GM10847 (cell line): ENCODE results near the gene SKOR1.

Experiments
- POLR2A ChIP-seq: IDR thresholded peaks from 2 replicates; pipeline ENCODE4 v1.6.1; 2011; ENCODE audit not compliant: insufficient read length; ENCODE audit errors: extremely low read depth

The SKOR1 gene

DNA sequence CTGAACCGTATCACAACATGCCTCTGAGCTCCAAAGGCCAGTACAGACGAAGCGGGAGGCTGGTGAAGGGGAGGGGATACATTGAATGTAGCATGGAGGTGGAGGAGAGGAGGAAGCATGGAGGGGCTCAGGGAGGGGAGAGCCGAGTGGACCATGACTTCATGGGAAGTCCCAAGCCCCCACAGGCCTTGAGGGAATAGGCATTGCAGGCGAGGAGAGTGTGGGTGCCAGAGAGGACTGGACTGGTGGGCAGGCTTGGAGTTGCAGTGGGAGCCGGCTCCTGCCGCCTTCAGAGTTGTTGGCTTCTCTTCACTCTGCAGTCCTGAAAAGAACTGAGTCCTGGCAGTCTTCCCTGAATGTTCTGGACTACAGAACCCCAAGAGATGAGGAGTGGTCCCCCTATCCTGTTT lies 17.8 kb downstream of the SKOR1 start:
- TF ChIP-seq POLR2A, result no peak

- no peak for TF ChIP-seq POLR2A
Measured at GRCh38 chr15:67843571-67844387, 18.5 kb downstream of the SKOR1 start.

DNA sequence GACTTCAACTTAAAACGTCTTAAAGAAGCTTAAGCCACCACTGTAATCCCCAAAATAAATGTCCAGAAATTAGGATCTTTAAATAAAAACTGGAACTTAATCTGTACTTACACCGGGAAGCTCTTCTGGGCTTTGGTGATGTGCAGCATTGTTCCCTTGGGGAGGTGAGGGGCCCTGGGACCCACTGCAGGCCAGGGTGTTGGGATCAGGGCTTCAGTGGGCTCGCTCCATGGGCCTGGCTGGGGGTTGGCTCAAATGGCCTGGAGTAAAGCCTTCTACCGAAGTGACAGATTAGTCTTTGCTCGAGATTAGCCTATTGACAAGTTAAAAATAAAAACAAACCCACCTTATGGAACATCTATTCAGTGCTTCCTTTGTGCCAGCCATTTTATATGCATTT lies 20.7 kb downstream of the SKOR1 start:
- no peak for TF ChIP-seq POLR2A

DNA sequence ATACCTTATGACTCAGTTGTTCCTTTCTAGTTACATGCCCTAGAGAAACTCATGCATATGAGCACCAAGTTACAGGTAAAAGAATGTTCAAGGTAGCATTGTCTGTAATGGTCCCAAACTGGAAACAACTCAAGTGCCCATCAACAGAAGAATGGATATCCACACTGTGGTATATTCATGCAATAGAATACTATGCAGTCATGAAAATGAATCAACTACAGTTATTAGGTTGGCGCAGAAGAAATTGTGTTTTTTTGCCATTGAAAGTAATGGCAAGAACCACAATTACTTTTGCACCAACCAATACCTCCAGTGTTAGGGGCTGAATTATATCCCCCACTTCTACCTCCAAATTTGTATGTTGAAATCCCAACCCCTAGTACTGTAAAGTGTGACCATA lies 24.2 kb downstream of the SKOR1 start:
- no peak for TF ChIP-seq POLR2A

GRCh38 chr15:67850336-67850735 lies 25.0 kb downstream of the SKOR1 start:
- no peak for TF ChIP-seq POLR2A

GRCh38 chr15:67850994-67851571 lies 25.8 kb downstream of the SKOR1 start:
- TF ChIP-seq POLR2A, result no peak

- no peak for TF ChIP-seq POLR2A
Measured at GRCh38 chr15:67852418-67852817, 27.1 kb downstream of the SKOR1 start.

GRCh38 chr15:67853454-67853853 lies 28.1 kb downstream of the SKOR1 start:
- no peak for TF ChIP-seq POLR2A

GRCh38 chr15:67854358-67854757 lies 29.0 kb downstream of the SKOR1 start:
- no peak for TF ChIP-seq POLR2A

GRCh38 chr15:67855842-67856241 lies 30.5 kb downstream of the SKOR1 start:
- TF ChIP-seq POLR2A, result no peak

DNA sequence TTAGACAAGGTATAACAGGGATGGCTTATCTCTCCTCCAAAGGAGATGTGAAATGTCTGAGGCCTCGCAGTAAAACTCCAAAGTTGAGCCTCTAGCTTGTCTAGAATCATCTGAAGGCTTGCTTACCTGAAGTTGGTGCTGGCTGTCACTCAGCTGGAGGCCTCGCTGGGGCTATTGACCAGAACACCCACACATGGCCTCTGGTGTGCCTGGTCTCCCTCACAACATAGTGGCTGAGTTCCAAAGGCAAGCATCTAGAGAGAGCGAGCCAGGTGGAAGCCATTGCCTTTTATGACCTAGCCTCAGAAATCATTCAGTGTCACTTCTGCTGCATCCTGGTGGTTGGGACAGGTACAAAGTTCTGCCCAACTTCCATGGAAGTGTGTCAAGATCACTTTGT lies 31.9 kb downstream of the SKOR1 start:
- TF ChIP-seq POLR2A, result no peak

DNA sequence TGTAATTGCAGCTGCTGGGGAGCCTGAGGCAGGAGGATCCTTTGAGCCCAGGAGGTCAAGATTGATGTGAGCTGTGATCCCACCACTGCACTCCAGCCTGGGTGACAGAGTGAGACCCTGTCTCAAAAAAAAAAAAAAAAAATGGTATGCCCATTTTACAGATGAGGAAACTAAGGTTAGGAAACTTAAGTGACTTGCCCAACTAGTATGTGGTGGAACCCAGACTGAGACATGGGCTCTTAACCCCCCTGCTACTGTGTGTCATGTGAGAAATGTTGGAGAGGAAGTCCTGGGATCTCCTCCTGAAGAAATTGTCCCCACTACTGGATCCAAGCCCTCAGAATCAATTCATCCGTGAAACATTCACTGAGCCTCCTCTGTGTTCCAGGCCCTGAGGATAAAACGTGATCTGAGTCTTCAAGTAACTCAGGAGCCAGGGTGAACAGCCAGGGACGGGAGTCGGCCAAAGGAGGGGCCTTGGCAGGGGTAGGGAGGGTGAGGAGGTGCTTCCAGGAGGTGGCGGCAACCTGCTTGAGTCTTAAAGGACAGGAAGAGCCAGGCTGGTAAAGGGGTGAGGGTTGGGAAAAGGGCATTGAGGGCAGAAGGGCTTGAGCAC lies 34.1 kb downstream of the SKOR1 start:
- TF ChIP-seq POLR2A, result no peak

DNA sequence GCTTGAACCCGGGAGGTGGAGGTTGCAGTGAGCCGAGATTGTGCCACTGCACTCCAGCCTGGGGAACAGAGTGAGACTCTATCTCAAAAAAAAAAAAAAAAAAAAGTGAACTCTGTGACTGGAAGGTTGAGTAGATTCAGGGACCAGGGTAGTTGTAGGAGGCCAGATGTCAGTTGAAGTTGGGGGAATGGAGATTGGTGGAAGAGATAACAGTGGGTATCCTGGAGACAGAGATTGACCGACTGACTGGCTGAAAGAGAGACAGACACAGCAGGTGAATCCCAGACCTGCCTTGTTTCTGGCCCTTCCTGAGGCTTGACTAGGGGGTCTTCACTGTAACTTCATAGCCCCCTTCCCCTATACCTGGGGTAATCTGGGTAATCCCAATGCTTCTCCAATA lies 36.7 kb downstream of the SKOR1 start:
- TF ChIP-seq POLR2A, result no peak

- no peak for TF ChIP-seq POLR2A
Measured at GRCh38 chr15:67862750-67863441, 37.6 kb downstream of the SKOR1 start.

DNA sequence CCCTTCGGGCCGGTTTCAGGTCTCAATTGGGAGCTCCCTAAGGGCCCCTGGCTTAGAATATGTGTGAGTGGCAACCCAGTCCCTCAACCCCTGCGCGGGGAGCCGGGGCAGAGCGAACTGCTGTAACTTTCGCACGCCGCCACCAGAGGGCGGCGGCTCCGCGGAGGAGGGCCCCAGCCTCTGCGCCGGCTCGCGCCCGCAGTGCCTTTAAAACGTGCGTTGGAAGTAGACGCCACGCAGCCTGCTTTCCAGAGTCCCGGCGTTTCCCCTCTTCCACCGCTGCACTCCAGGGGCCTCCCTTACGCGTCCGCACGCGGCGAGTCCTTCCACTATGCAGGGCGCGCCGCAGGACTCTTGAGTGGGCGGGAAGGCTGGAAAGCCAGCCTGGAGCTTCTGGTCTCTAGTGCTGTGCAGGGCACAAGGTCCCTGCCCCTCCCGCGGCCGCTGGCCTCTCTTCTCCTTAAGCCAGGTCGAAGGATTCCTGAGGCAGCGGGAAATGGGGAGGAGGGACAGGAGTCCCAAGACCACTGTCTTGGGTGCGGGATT lies 38.2 kb downstream of the SKOR1 start:
- no peak for TF ChIP-seq POLR2A
